ENCODE results near the gene CD59.
A peak's percentile ranks its signal among the peaks of the same experiment; 100 is the strongest.

CD59 gene

GRCh38 chr11:33700063-33700501, 36.1 kb downstream of the CD59 start:
- H3K27me3 ChIP-seq (ENCODE audit: low read depth): no peaks in the 10 kb centered on the region
- no peaks in the 10 kb centered on the region for H3K36me3 ChIP-seq (replicated peaks)
- no peaks in the 10 kb centered on the region for H3K9me3 ChIP-seq
- H3K4me3 ChIP-seq: peak overlapping the region; percentile 57
- H3K4me1 ChIP-seq: peaks cover 4% of the 10 kb centered on the region
- in situ Hi-C loops (cut with MboI; ENCODE audit: low sequenced_read_pairs): no loop called here
- no peak for DNase-seq (ENCODE audit: low spot score in 2 of 2)

GRCh38 chr11:33699515-33700062, 36.6 kb downstream of the CD59 start:
- H3K4me1 ChIP-seq: peaks cover 4% of the 10 kb centered on the region
- in situ Hi-C loops (cut with MboI; ENCODE audit: low sequenced_read_pairs): loop anchor here (25.0 kb wide), 1 partner anchor 537 kb away; the partner anchor contains the start of gene CSTF3
- no peaks in the 10 kb centered on the region for H3K9me3 ChIP-seq
- no peak for DNase-seq (ENCODE audit: low spot score in 2 of 2)
- H3K36me3 ChIP-seq (replicated peaks): no peaks in the 10 kb centered on the region
- H3K27me3 ChIP-seq (ENCODE audit: low read depth): no peaks in the 10 kb centered on the region
- H3K4me3 ChIP-seq: no peak overlapping the region

- no peak for DNase-seq (ENCODE audit: low spot score in 2 of 2)
- H3K9me3 ChIP-seq: no peaks in the 10 kb centered on the region
- no peaks in the 10 kb centered on the region for H3K27me3 ChIP-seq (ENCODE audit: low read depth)
- peaks cover 4% of the 10 kb centered on the region for H3K4me1 ChIP-seq
- H3K36me3 ChIP-seq (replicated peaks): no peaks in the 10 kb centered on the region
- in situ Hi-C loops (cut with MboI; ENCODE audit: low sequenced_read_pairs): loop anchor here (25.0 kb wide), 1 partner anchor 537 kb away; the partner anchor contains the start of gene CSTF3
- H3K4me3 ChIP-seq: no peak overlapping the region
These were observed 37.3 kb downstream of the CD59 start for GRCh38 chr11:33698921-33699320.

- in situ Hi-C loops (cut with MboI; ENCODE audit: low sequenced_read_pairs): loop anchor here (25.0 kb wide), 1 partner anchor 536 kb away; the partner anchor contains the start of gene CSTF3
- Histone ChIP-seq H3K4me3 (no peak overlapping the region), H3K9me3 (no peaks in the 10 kb centered on the region), H3K4me1 (peaks cover 7% of the 10 kb centered on the region), H3K27me3 (ENCODE audit: low read depth) (no peaks in the 10 kb centered on the region), H3K36me3 (replicated peaks) (no peaks in the 10 kb centered on the region)
- DNase-seq (ENCODE audit: low spot score in 2 of 2): no peak
These were observed 38.2 kb downstream of the CD59 start for GRCh38 chr11:33697997-33698396.

GRCh38 chr11:33696931-33697638, 39.1 kb downstream of the CD59 start:
- H3K36me3 ChIP-seq (replicated peaks): no peaks in the 10 kb centered on the region
- H3K4me1 ChIP-seq: peaks cover 16% of the 10 kb centered on the region
- in situ Hi-C loops (cut with MboI; ENCODE audit: low sequenced_read_pairs): loop anchor here (25.0 kb wide), 1 partner anchor 535 kb away; the partner anchor contains the start of gene CSTF3
- no peaks in the 10 kb centered on the region for H3K9me3 ChIP-seq
- H3K27me3 ChIP-seq (ENCODE audit: low read depth): no peaks in the 10 kb centered on the region
- H3K4me3 ChIP-seq: no peak overlapping the region
- no peak for DNase-seq (ENCODE audit: low spot score in 2 of 2)

GRCh38 chr11:33696411-33696810, 39.8 kb downstream of the CD59 start:
- Histone ChIP-seq H3K4me3 (no peak overlapping the region), H3K27me3 (ENCODE audit: low read depth) (no peaks in the 10 kb centered on the region), H3K4me1 (peaks cover 20% of the 10 kb centered on the region), H3K9me3 (no peaks in the 10 kb centered on the region), H3K36me3 (replicated peaks) (no peaks in the 10 kb centered on the region)
- in situ Hi-C loops (cut with MboI; ENCODE audit: low sequenced_read_pairs): loop anchor here (25.0 kb wide), 1 partner anchor 534 kb away; the partner anchor contains the start of gene CSTF3
- no peak for DNase-seq (ENCODE audit: low spot score in 2 of 2)

- Histone ChIP-seq H3K27me3 (ENCODE audit: low read depth) (no peaks in the 10 kb centered on the region), H3K9me3 (no peaks in the 10 kb centered on the region), H3K4me1 (peaks cover 18% of the 10 kb centered on the region), H3K4me3 (no peak overlapping the region), H3K36me3 (replicated peaks) (no peaks in the 10 kb centered on the region)
- in situ Hi-C loops (cut with MboI; ENCODE audit: low sequenced_read_pairs): loop anchor here (25.0 kb wide), 1 partner anchor 533 kb away; the partner anchor contains the start of gene CSTF3
- no peak for DNase-seq (ENCODE audit: low spot score in 2 of 2)
These were observed 41.1 kb downstream of the CD59 start for GRCh38 chr11:33695051-33695566.

GRCh38 chr11:33694346-33695050, 41.7 kb downstream of the CD59 start:
- H3K36me3 ChIP-seq (replicated peaks): no peaks in the 10 kb centered on the region
- no peaks in the 10 kb centered on the region for H3K27me3 ChIP-seq (ENCODE audit: low read depth)
- no peak overlapping the region for H3K4me3 ChIP-seq
- DNase-seq (ENCODE audit: low spot score in 2 of 2): no peak
- H3K9me3 ChIP-seq: no peaks in the 10 kb centered on the region
- peaks cover 21% of the 10 kb centered on the region for H3K4me1 ChIP-seq
- in situ Hi-C loops (cut with MboI; ENCODE audit: low sequenced_read_pairs): loop anchor here (25.0 kb wide), 1 partner anchor 532 kb away; the partner anchor contains the start of gene CSTF3

- H3K4me3 ChIP-seq: no peak overlapping the region
- no peak for DNase-seq (ENCODE audit: low spot score in 2 of 2)
- H3K27me3 ChIP-seq (ENCODE audit: low read depth): no peaks in the 10 kb centered on the region
- H3K4me1 ChIP-seq: peaks cover 23% of the 10 kb centered on the region
- no peaks in the 10 kb centered on the region for H3K9me3 ChIP-seq
- H3K36me3 ChIP-seq (replicated peaks): no peaks in the 10 kb centered on the region
- in situ Hi-C loops (cut with MboI; ENCODE audit: low sequenced_read_pairs): loop anchor here (25.0 kb wide), 1 partner anchor 530 kb away; the partner anchor contains the start of gene CSTF3
These were observed 43.7 kb downstream of the CD59 start for GRCh38 chr11:33692541-33692940.

- peaks cover 25% of the 10 kb centered on the region for H3K4me1 ChIP-seq
- no peak overlapping the region for H3K4me3 ChIP-seq
- H3K27me3 ChIP-seq (ENCODE audit: low read depth): no peaks in the 10 kb centered on the region
- in situ Hi-C loops (cut with MboI; ENCODE audit: low sequenced_read_pairs): loop anchor here (25.0 kb wide), 1 partner anchor 530 kb away; the partner anchor contains the start of gene CSTF3
- no peak for DNase-seq (ENCODE audit: low spot score in 2 of 2)
- H3K36me3 ChIP-seq (replicated peaks): no peaks in the 10 kb centered on the region
- H3K9me3 ChIP-seq: no peaks in the 10 kb centered on the region
These were observed 44.2 kb downstream of the CD59 start for GRCh38 chr11:33692013-33692504.

GRCh38 chr11:33691066-33691864, 45.0 kb downstream of the CD59 start:
- in situ Hi-C loops (cut with MboI; ENCODE audit: low sequenced_read_pairs): loop anchor here (25.0 kb wide), 1 partner anchor 529 kb away; the partner anchor contains the start of gene CSTF3
- Histone ChIP-seq H3K4me3 (no peak overlapping the region), H3K27me3 (ENCODE audit: low read depth) (no peaks in the 10 kb centered on the region), H3K4me1 (peaks cover 25% of the 10 kb centered on the region), H3K36me3 (replicated peaks) (no peaks in the 10 kb centered on the region), H3K9me3 (no peaks in the 10 kb centered on the region)
- DNase-seq (ENCODE audit: low spot score in 2 of 2): no peak

- DNase-seq (ENCODE audit: low spot score in 2 of 2): no peak
- Histone ChIP-seq H3K4me1 (peaks cover 25% of the 10 kb centered on the region), H3K36me3 (replicated peaks) (no peaks in the 10 kb centered on the region), H3K4me3 (no peak overlapping the region), H3K27me3 (ENCODE audit: low read depth) (no peaks in the 10 kb centered on the region), H3K9me3 (no peaks in the 10 kb centered on the region)
- in situ Hi-C loops (cut with MboI; ENCODE audit: low sequenced_read_pairs): loop anchor here (25.0 kb wide), 1 partner anchor 528 kb away; the partner anchor contains the start of gene CSTF3
These were observed 45.7 kb downstream of the CD59 start for GRCh38 chr11:33690290-33691065.
